Measurements from ENCODE around the gene LARGE1. TPM values are rescaled to one million over a fixed set of nuclear protein-coding genes. Genes with fewer than 3 reads are reported as not detected.

Gene LARGE1
- total RNA-seq, 2 experiments from 2014 or later, result 0.81 to 2.0 TPM

DNA sequence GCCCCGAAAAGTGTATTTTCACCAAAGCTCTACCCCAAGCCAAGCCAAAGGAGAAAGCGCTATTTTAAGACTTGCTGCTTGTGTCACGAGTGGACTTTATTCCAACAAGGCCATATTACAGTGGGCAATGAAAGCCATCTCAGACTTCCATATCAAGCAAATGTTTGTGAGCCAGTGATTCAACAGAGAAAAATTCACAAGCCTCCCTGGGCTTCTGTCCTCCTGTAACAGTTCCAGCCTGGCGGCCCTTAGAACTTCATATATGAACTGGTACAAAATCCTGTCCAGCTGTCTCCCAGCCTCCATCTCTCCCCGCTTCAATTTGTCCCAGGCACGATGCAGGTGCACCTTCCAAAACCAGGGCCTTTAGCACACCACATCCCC is 11.2 kb downstream of the LARGE1 start:
- CTCF ChIA-PET, result no interaction called here
- H3K4me3 Mint-ChIP-seq, result no peak overlapping the region
- no peak for DNase-seq
- POLR2A ChIA-PET, result no interaction called here
- H3K36me3 Mint-ChIP-seq, result no peaks in the 10 kb centered on the region
- no peaks in the 10 kb centered on the region for H3K9me3 Mint-ChIP-seq
- no peaks in the 10 kb centered on the region for H3K4me1 Mint-ChIP-seq (ENCODE audit: low read depth)
- intact Hi-C loops (cut with micrococcal nuclease), result no loop called here
- peaks cover 2% of the 10 kb centered on the region for H3K27me3 Mint-ChIP-seq
- H3K27ac Mint-ChIP-seq, result no peak overlapping the region

- H3K36me3 Mint-ChIP-seq, result no peaks in the 10 kb centered on the region
- intact Hi-C loops (cut with micrococcal nuclease), result no loop called here
- no peak overlapping the region for H3K4me3 Mint-ChIP-seq
- no peak for DNase-seq
- CTCF ChIA-PET, result no interaction called here
- POLR2A ChIA-PET, result no interaction called here
- H3K27ac Mint-ChIP-seq, result no peak overlapping the region
- H3K9me3 Mint-ChIP-seq, result no peaks in the 10 kb centered on the region
- H3K4me1 Mint-ChIP-seq (ENCODE audit: low read depth), result no peaks in the 10 kb centered on the region
- H3K27me3 Mint-ChIP-seq, result peaks cover 2% of the 10 kb centered on the region
Observed at GRCh38 chr22:33908171-33909074, 11.9 kb downstream of the LARGE1 start.

GRCh38 chr22:33906954-33907353 is 13.3 kb downstream of the LARGE1 start:
- Mint-ChIP-seq H3K4me3 (no peak overlapping the region), H3K27ac (no peak overlapping the region), H3K4me1 (ENCODE audit: low read depth) (no peaks in the 10 kb centered on the region), H3K9me3 (no peaks in the 10 kb centered on the region), H3K27me3 (no peaks in the 10 kb centered on the region), H3K36me3 (no peaks in the 10 kb centered on the region)
- ChIA-PET POLR2A (no interaction called here), CTCF (no interaction called here)
- no peak for DNase-seq
- intact Hi-C loops (cut with micrococcal nuclease), result no loop called here

GRCh38 chr22:33906475-33906874 is 13.8 kb downstream of the LARGE1 start:
- ChIA-PET POLR2A (no interaction called here), CTCF (no interaction called here)
- intact Hi-C loops (cut with micrococcal nuclease), result no loop called here
- no peaks in the 10 kb centered on the region for H3K9me3 Mint-ChIP-seq
- H3K4me1 Mint-ChIP-seq (ENCODE audit: low read depth), result no peaks in the 10 kb centered on the region
- H3K27me3 Mint-ChIP-seq, result no peaks in the 10 kb centered on the region
- DNase-seq, result no peak
- no peaks in the 10 kb centered on the region for H3K36me3 Mint-ChIP-seq
- no peak overlapping the region for H3K27ac Mint-ChIP-seq
- H3K4me3 Mint-ChIP-seq, result no peak overlapping the region

DNA sequence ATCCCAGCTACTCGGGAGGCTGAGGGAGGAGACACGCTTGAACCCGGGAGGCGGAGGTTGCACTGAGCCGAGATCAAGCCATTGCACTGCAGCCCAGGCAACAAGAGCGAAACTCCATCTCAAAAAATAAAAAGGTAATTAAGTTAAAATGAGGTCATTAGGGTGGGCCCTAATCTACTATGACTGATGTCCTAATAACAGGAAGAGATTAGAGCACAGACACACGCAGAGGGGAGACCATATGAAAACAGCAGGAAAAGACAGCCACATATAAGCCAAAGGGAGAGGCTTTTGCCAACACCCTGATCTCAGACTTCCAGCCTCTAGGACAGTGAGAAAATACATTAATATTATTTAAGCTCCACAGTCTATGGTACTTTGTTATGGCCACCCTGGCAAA is 17.3 kb downstream of the LARGE1 start:
- Mint-ChIP-seq H3K36me3 (no peaks in the 10 kb centered on the region), H3K4me1 (ENCODE audit: low read depth) (no peaks in the 10 kb centered on the region), H3K27ac (no peak overlapping the region), H3K9me3 (no peaks in the 10 kb centered on the region), H3K27me3 (no peaks in the 10 kb centered on the region), H3K4me3 (no peak overlapping the region)
- intact Hi-C loops (cut with micrococcal nuclease), result no loop called here
- POLR2A ChIA-PET, result no interaction called here
- no peak for DNase-seq
- CTCF ChIA-PET, result no interaction called here

- CTCF ChIA-PET, result no interaction called here
- intact Hi-C loops (cut with micrococcal nuclease), result no loop called here
- no peaks in the 10 kb centered on the region for H3K4me1 Mint-ChIP-seq (ENCODE audit: low read depth)
Observed at GRCh38 chr22:33902073-33902472, 18.2 kb downstream of the LARGE1 start.

DNA sequence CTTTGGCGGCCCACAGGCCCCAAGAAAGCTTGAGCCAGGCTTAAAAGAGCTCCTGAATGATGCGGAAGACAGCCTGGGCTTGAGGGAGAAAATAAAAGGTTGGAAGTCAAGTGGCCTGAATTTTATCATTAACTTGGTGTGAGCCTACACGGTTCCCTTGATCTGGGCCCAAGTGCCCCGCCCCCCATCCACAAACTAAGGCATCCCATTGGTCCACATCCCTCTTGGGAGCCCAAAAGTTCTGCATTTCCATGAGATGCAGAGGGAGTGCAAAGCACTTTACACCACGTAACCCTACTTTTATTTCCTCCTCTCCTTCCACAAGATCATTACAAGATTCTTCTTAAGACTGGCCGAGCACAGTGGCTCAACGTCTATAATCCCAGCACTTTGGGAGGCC is 22.2 kb downstream of the LARGE1 start:
- Mint-ChIP-seq H3K9me3 (no peaks in the 10 kb centered on the region), H3K4me3 (no peak overlapping the region), H3K36me3 (no peaks in the 10 kb centered on the region), H3K27ac (no peak overlapping the region), H3K4me1 (ENCODE audit: low read depth) (no peaks in the 10 kb centered on the region), H3K27me3 (no peaks in the 10 kb centered on the region)
- no peak for DNase-seq
- POLR2A ChIA-PET, result no interaction called here
- intact Hi-C loops (cut with micrococcal nuclease), result no loop called here
- CTCF ChIA-PET, result no interaction called here

More at GRCh38 chr22:33902073-33902472, 18.2 kb downstream of the LARGE1 start:
- no peak for DNase-seq
- Mint-ChIP-seq H3K36me3 (no peaks in the 10 kb centered on the region), H3K27me3 (no peaks in the 10 kb centered on the region), H3K27ac (no peak overlapping the region), H3K9me3 (no peaks in the 10 kb centered on the region), H3K4me3 (no peak overlapping the region)
- POLR2A ChIA-PET, result no interaction called here

- no peak for DNase-seq
- Mint-ChIP-seq H3K36me3 (no peaks in the 10 kb centered on the region), H3K27me3 (no peaks in the 10 kb centered on the region), H3K4me3 (no peak overlapping the region), H3K4me1 (ENCODE audit: low read depth) (no peaks in the 10 kb centered on the region), H3K9me3 (no peaks in the 10 kb centered on the region), H3K27ac (no peak overlapping the region)
- intact Hi-C loops (cut with micrococcal nuclease), result no loop called here
- CTCF ChIA-PET, result no interaction called here
- POLR2A ChIA-PET, result no interaction called here
Observed at GRCh38 chr22:33897448-33897835, 22.8 kb downstream of the LARGE1 start.

- Mint-ChIP-seq H3K27ac (no peak overlapping the region), H3K4me3 (no peak overlapping the region), H3K4me1 (ENCODE audit: low read depth) (no peaks in the 10 kb centered on the region), H3K9me3 (no peaks in the 10 kb centered on the region), H3K36me3 (no peaks in the 10 kb centered on the region), H3K27me3 (no peaks in the 10 kb centered on the region)
- POLR2A ChIA-PET, result no interaction called here
- intact Hi-C loops (cut with micrococcal nuclease), result no loop called here
- CTCF ChIA-PET, result no interaction called here
- DNase-seq, result no peak
Observed at GRCh38 chr22:33896575-33897447, 23.5 kb downstream of the LARGE1 start.

DNA sequence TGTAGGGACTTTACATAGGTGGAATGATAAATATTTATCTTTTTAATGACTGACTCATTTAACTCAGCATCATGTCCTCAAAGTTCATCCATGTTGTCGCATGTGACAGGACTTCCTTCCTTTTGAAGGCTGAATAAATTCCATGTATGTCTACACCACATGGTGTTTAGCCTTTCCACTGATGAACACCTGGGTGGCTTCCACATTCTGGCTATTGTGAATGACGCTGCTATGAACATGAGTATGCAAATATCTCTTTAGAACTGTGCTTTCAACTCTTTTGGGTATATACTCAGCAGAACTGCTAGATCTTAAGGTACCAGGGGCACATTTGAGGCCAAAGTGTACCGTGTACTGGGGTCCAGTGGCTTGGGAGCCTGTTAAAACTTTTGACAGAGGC is 24.1 kb downstream of the LARGE1 start:
- ChIA-PET POLR2A (no interaction called here), CTCF (no interaction called here)
- H3K36me3 Mint-ChIP-seq, result no peaks in the 10 kb centered on the region
- no peaks in the 10 kb centered on the region for H3K4me1 Mint-ChIP-seq (ENCODE audit: low read depth)
- no peak overlapping the region for H3K27ac Mint-ChIP-seq
- intact Hi-C loops (cut with micrococcal nuclease), result no loop called here
- H3K4me3 Mint-ChIP-seq, result no peak overlapping the region
- no peaks in the 10 kb centered on the region for H3K9me3 Mint-ChIP-seq
- no peaks in the 10 kb centered on the region for H3K27me3 Mint-ChIP-seq
- DNase-seq, result no peak

GRCh38 chr22:33895444-33895843 is 24.8 kb downstream of the LARGE1 start:
- ChIA-PET CTCF (no interaction called here), POLR2A (no interaction called here)
- H3K4me1 Mint-ChIP-seq (ENCODE audit: low read depth), result no peaks in the 10 kb centered on the region
- intact Hi-C loops (cut with micrococcal nuclease), result no loop called here
- H3K9me3 Mint-ChIP-seq, result no peaks in the 10 kb centered on the region
- no peaks in the 10 kb centered on the region for H3K27me3 Mint-ChIP-seq
- H3K36me3 Mint-ChIP-seq, result no peaks in the 10 kb centered on the region
- H3K4me3 Mint-ChIP-seq, result no peak overlapping the region
- no peak overlapping the region for H3K27ac Mint-ChIP-seq
- DNase-seq, result no peak

DNA sequence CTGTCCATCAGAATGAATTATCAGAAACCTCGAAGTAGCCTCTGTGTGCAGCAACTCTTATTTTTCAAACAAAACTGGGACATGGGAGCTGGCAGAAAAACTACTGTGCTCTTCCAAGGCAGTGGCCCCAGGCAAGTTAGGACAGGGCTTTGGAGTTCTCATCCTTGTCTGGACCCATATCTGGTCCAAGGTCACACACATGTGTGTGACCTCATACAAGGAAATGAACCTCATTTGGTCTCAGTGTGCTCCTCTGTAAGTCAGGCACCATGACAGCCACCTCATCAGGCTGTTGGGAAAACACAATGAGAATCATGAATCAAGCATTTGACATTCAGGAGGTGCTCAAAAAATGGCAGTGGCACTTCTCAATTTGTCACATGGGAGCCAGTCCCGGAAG is 25.8 kb downstream of the LARGE1 start:
- intact Hi-C loops (cut with micrococcal nuclease), result no loop called here
- Mint-ChIP-seq H3K4me3 (no peak overlapping the region), H3K27ac (no peak overlapping the region), H3K9me3 (no peaks in the 10 kb centered on the region), H3K27me3 (no peaks in the 10 kb centered on the region), H3K36me3 (no peaks in the 10 kb centered on the region), H3K4me1 (ENCODE audit: low read depth) (no peaks in the 10 kb centered on the region)
- ChIA-PET POLR2A (no interaction called here), CTCF (no interaction called here)
- no peak for DNase-seq

DNA sequence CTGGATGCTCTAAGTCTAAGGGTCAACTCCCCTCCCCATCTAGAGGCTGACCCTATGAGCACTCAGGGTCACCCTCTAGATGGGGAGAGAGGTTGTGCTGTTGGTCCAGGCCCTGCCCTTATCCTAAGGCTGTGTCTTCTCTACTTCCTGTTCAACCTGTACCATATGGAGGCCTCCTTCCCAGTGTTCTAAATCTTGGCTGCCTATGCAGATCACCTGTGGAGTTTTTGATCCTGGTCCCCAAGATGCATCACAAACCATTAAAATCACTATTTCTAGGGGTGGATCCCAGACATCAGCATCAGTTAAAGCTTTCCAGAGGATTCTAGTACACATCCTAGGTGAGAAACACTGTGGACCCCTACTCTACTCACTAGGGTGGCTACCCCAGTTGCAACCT is 26.2 kb downstream of the LARGE1 start:
- H3K27me3 Mint-ChIP-seq, result no peaks in the 10 kb centered on the region
- ChIA-PET POLR2A (no interaction called here), CTCF (no interaction called here)
- intact Hi-C loops (cut with micrococcal nuclease), result no loop called here
- no peaks in the 10 kb centered on the region for H3K36me3 Mint-ChIP-seq
- H3K4me3 Mint-ChIP-seq, result no peak overlapping the region
- no peaks in the 10 kb centered on the region for H3K9me3 Mint-ChIP-seq
- no peaks in the 10 kb centered on the region for H3K4me1 Mint-ChIP-seq (ENCODE audit: low read depth)
- H3K27ac Mint-ChIP-seq, result no peak overlapping the region
- DNase-seq, result no peak

Data from activated CD4-positive, alpha-beta memory T cell treated with anti-CD3 and anti-CD28 coated beads for 36 hours (primary cell).